ENCODE measurements around the gene CCDC183. TPM values are rescaled to one million over a fixed set of nuclear protein-coding genes. Genes with fewer than 3 reads are reported as not detected.
"Not testable (repeated sequence)": the region's sequence is repeated elsewhere in the genome, so short reads cannot be mapped to it uniquely, and the experiment has no call there.

Gene CCDC183
- polyA plus RNA-seq, 3 donors = 5.7 to 7.6 (median 7.2) TPM

DNA sequence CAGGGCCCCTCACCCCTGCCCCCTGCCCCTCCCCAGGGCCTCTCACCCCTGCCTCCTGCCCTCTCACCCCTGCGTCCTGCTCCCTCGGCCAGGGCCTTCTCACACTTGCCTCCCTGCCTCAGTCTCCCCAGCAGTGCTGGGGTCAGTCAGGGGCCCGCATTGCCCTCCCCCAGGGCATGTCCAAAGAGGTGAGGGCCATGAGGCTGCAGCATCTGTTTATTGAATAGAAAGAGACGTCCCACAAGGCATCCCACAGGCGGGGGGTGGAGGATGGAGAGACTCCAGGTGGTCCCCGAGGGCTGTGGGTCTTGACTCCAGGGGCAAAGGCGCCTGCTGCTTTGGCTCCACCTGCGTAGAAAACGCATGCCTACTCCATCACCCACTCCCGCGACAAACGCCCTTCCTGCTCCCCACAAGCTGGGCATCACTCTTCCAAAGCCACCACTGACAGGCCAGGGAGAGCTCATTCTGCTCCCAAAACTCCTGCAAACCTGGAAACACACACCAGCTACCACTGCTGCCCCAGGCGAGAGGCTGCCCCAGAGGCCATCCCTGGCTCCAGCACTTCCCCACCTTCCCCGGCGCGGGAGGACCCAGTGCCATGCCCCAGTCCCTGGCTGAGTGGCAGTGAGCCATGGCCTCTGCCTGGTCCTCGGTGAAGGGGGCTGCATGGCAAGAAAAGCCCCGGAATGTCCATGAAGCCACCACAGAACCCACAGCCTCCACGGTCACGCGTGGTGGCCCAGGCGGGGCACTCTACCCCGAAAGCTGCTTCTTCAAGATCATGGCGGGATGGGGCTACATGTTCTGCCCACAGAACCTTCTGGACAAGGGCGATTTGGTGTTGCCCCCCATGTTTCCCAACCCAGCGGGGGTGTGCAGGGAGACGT is 36.5 kb upstream of the CCDC183 start:
- DNase-seq = no peak

DNA sequence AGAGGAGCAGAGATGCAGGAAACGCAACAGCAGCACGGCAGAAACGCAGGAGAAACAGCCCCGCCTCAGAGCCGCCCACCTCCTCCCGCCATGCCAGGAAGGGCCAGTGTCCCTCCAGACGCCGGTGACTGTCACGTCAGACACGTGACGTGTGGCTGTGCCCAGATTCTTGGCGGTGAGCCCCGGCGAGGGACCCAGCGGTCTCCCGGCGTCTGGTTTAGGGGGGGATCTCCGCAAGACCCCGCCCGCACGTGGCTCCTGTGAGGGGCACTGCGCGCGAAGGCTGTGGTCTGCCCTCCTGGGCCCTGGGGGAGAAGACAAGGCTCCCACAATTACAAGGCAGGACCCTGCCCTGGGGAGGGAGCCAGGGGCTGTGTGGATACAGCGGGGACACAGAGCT is 35.7 kb upstream of the CCDC183 start:
- DNase-seq = no peak

DNA sequence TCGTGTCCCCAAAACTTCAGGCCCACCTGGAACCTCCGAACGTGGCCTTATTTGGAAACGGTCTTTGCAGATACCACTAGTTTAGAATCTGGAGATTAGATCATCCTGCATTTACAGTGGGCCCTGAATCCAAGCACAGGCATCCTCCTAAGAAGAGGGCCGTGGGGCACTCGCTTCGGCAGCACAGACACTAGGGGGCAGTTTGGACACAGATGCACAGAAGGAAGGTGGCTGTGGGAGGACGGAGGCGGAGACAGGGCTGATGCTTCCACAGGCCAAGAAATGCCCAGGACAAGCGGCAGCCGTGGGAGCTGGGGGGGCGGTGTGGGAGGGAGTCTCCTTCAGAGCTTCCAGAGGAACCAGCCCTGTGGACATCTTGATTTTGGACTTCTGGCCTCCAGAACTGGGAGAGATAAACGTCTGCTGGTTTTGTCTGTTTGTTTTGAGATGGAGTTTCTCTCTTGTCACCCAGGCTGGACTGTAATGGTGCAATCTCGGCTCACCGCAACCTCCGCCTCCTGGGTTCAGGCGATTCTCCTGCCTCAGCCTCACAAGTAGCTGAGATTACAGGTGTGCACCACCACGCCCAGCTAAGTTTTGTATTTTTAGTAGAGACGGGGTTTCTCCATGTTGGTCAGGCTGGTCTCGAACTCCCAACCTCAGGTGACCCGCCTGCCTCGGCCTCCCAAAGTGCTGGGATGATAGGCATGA is 35.1 kb upstream of the CCDC183 start:
- not testable (repeated sequence) for DNase-seq

DNA sequence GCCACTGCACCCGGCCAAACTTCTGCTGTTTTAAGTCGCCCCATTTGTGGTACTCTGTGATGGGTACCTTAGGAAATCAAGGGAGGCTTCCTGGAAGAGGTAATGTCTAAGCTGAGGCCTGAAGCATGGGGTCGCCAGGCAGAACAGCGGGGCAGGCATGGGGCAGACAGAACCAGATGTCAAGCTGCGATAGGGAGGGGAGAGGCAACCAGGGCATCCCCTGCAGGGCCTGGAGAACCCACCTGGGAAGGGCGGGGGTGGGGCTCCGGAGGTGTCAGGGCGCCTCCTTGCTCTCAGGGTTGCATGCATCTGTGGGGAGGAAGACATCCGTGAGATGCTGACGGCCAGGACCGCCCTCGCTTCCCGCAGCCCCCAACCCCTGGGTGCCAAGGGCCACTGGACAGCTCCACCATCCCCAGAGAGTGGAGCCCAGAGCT is 34.6 kb upstream of the CCDC183 start:
- no peak for DNase-seq

DNA sequence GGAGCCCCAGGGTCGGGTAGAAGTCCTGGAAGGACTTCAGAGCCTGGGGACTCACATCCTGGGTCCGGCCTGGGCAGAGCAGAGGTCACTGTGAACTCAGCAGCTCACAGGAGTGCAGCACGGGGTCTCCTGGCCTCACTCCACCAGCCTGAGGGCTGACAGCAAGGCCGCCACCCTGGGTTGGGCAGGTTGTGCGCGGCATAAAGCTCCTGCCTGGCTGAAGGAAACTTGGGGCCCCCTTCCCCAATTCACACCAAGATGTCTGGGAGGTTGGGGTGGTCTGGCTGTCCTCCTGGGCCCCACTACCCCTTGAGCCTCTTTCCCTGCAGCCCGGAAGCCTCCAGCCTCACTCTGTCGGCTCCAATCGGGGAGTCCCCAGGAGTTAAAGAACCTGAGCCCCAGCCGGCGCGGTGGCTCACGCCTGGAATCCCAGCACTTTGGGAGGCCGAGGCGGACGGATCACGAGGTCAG is 33.9 kb upstream of the CCDC183 start:
- no peak for DNase-seq

DNA sequence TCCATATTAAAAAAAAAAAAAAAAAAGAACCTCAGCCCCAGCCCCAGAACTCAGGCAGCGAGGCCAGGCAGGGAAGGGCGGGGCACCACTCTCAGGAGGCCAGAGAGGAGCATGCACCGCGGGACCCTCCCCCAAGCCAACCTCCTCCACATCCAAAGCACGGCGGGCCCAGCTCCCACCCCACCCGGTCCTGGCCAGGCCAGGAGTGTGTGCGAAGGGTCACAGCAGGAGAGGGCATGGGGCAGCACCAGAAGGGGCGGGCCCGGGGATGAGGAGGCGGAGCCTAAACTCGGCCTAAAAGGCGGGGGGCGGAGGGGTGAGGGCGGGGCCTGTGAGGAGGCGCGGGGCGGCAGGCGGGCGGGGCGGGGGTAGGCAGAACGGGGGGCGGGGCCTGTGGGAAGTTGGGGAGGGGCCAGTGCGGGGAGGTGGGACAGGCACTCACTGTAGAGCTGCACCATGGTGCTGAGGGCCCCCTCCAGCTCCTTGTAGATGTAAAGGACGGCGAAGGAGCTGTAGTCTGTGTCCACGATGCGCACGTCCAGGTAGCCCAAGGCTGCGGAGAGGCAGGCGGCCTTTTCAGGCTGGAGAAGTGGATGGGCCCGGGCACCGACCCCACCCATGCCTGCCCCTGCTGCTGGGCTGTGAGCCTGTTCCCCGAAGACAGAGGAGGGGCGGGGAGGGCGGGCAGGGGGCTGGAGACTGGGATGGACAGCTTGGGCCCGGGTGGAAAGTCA is 33.1 kb upstream of the CCDC183 start:
- DNase-seq = no peak

DNA sequence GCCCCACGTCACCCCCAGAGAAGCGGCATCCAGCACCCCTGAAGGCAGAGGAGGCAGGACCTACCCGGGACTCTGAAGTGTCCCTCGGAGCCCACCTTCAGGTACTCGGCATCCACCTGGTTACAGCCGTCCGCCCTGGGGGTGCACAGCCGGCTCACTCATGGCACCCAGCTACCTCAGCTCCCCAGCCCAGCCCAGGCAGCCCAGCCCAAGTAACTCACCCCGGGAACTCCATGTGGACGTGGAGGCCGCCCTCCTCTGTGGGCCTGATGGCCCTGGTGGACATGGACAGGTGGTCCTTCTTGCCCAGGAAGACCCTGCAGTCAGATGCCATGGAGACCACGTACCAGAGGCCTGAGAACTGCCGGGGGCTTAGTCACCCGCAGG is 32.5 kb upstream of the CCDC183 start:
- no peak for DNase-seq

DNA sequence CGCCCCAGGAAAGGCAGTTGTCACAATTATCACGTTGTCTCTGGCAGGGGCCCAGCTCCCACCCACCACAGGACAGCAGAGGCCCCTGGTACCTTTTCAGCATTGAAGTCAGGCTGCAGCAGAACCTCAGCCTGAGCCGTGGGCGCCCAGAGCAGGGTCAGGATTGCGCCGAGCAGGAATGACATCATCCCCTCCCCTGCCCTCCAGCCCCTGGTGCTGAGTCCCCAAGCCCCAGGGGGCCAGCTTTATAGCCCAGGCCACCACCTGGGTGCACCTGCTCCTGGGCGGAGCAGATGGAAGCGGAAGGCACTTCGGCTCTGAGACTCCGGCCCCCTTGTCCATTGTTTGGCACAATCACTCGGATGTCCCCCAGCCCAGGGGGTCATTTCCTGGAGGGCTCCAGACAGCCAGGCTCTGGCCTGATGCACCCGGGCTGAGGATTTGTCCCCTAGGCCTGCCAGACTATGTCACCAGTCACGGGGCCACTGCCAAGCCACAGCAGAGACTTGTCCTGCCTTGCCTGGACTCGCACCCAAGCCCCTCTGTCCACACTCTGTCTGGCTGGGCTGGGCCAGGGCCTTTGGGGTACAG is 31.7 kb upstream of the CCDC183 start, which contains the start of gene LCN15:
Gene LCN15 (minus strand): TSS at position 218 of the 591 bp plus-strand sequence. CDS start 30 bp downstream, at position 188.
- DNase-seq = no peak

DNA sequence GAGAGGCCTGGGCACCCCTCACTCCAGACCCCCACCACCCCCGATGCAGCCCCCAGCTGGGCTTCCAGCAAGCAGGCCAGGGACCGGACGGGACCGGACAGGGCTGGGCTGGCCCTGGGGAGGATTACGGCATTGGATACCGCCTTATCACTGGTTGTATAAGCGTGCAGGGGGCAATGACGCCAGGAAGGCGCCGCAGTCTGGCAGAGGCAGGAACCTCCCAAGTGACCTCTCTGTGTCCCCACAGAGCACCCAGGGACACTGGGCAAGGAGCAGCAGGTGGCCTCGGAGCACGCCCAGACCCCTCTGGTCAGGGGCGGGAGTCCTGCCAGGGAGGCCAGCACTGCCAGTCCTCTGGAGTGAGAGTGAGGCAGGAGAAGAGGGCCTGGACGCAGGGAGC is 31.1 kb upstream of the CCDC183 start:
- no peak for DNase-seq

DNA sequence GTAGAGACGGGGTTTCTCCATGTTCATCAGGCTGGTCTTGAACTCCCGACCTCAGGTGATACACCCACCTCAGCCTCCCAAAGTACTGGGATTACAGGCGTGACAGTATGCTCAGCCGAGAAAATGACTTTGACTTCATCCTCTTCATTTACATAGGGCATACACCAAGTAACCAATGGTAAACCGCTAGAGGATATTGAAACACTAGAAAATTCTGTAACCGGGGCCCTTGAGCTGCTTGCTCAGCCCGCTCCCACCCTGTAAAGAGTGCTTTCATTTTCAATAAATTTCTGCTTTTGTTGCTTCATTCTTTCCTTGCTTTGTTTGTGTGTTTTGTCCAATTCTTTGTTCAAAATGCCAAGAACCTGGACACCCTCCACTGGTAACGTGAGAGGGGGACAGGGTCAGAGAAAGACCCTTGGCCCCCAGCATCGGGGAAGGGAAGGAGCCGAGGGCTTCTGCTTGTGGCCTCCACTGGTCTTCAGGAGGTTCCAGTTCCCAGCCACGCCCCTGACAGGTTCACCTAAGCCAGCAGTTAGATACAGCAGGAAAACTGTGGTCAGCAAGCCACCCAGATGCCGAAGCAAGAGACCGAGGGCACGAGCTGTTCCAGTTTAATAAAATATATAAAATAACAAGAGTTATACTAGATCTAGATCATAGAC is 30.3 kb upstream of the CCDC183 start:
- not testable (repeated sequence) for DNase-seq

DNA sequence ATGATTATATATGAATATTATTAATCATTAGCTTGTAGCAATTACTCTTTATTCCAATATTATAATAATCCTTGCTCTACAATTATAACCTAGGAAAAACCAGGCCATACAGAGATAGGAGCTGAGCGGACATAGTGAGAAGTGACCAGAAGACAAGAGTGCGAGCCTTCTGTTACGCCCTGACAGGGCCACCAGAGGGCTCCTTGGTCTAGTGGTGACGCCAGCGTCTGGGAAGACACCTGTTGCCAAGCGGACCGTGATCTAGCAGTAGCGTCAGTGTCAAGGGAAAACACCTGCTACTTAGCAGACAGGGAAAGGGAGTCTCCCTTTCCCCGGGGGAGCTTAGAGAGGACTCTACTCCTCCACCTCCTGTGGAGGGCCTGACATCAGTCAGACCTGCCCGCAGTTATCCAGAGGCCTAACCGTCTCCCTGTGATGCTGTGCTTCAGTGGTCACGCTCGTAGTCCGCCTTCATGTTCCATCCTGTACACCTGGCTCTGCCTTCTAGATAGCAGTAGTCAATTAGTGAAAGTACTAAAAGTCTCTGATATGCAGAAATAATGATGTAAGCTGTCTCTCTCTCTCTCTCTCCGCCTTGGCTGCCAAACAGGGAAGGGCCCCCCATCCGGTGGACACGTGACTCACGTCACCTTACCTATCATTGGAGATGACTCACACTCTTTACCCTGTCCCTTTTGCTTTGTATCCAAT is 29.6 kb upstream of the CCDC183 start:
- DNase-seq = not testable (repeated sequence)

DNA sequence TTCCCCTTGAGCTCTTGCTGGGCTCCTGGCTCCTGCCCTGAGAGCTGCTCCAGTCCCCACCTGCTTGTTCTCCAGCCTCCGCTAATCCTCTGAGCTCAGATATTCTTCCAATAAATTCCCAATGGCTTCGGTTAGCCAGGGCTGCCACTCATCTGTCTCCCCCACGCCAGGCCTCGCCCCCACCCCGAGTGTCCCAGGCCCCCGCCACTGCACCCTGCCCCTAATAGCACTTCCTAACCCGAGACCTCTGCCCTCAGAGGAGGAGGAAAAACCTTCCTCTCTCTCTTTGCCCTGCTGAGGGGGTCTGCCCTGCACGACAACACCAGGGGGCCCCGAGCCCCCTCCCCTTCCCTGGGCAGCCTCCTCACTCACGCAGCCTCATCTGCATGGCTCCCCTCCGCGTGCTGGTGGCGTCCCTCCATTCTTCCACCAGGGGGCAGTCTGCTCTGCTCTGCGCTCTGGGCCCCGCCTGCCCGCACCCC is 26.4 kb upstream of the CCDC183 start:
- DNase-seq = no peak

DNA sequence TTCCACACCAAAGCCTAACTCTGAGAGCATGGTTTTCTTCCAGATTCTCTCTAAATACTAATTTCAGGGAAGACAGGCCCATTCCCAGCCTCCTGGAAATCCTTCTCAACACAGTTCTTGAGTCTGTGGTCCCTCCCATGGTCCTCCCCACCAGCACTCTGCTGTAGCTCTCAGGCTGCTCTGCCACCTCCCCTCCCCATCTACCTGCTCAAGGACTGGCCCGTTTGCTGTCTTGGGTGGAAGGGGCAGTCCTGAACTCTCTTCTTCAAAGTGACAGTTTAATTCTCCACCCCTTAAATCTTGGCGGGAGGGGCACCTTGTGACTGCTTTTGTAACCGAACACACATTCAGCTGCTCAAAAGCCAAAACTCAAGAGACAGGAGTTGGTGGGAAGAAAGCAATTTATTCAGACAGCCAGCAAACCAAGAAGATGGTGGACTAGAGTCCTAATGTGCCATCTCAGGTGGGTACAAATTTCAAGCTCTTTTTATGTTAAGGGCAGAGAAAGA is 24.2 kb upstream of the CCDC183 start:
- no peak for DNase-seq

DNA sequence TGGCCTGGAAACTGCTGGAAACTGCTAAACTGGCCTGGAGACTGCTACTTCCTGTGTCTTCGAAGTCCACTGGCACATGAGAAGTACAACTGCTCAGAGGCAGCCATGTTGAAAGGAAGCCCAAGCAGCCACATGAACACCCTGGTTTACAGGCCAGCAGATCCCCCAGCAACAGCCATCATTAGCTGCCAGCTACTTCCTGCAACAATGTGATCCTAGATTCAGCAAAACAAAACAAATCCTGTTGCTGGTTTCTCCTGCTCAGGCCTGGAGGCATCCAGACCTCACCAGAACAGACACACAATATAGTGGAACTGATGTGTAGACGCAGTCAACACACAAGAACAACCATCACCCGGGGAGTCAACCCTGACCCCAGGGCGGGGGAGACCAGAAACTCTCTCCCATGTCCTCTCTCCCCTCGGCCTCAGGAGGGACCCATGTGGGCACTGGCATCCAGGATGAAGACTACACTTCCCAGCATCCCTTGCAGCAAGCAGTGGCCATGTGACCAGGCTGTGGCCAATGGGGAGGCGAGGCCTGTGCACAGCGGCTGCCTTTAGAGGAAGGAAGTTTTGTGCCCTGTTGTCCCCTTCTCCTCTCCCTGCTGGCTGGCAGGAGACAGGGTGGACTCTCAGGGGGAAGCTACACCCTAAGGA is 22.6 kb upstream of the CCDC183 start:
- DNase-seq = no peak

DNA sequence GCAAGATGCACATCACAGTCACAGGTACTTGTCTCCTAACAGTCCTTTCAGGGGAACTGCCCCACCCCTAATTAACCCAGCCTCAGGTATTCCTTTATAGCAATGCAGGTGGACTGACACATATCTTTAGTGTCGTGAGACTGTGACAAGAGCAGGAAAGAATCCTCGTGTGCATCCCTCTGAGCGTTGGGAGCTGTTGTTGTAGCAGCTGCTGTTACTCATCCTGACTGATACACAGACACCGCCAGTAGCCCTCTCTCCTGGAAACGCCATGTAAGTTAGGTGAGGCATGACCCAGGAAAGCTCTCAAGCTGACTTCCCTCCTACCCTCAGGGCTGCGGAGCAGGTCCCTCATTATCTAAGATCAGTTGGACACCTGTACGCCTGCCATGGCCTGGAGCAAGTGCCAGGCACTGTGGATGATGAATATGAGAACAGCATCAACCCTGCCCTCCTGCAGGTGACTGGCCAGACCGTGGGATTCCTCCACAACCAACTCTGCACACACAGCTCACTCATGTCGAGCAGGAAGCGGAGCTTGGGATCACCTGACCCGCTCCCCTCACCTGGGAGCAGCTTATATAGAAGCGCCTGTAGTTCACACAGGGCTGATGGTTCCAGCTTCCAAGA is 21.6 kb upstream of the CCDC183 start:
- no peak for DNase-seq

DNA sequence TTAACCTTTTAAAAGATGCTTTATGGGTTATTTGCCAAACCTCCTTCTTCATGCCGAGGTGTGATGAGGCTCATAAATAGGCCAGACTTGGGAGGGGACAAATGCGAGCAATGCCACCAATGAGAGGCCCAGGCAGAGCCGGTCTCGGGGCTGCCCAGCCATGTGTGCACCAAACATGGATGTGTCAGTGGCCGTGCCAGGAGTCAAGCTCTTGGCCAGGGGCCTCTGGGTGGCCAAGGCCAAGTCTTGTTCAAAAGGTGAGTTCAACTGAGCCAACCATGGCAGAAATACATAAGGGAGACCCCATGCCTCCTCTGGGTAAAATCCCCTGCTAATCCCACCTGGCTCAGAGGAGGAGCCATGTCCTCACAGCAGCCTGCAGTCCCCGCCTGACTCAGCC is 20.9 kb upstream of the CCDC183 start:
- no peak for DNase-seq

DNA sequence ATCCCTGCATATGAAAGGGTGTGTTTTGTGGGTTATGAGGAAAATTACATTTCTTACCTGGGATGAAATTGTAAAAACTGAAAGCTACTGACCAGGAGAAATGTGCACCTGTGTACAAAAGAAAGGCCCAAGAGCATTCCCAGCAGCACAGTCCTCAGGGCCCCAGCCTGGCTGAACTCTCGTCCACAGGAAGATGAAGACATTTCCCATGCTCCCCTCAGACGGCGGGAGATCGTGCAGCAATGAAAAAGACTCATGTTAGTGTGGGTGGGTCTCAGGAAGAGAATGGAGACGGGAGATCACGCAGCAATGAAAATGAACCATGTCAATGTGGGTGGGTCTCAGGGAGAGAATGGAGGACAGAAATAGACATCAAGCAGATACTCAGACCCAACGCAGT is 19.2 kb upstream of the CCDC183 start:
- DNase-seq = no peak

DNA sequence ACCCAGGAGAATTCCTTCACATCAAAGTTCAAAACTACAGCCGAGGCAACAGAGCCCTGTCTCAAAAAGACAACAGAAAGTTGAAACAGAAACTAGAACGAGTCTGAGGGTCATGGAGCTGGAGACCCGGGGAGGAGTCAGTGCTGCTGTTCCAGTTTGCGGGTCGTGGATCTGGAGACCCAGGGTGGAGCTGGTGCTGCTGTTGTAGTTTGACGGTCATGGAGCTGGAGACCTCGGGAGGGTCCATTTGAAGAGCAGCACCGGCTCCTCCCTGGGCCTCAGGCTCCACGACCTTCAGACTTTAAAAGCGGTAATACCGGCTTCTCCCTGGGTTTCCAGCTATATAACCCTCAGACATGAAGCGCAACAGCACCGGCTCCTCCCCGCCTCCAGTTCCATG is 18.8 kb upstream of the CCDC183 start:
- no peak for DNase-seq

DNA sequence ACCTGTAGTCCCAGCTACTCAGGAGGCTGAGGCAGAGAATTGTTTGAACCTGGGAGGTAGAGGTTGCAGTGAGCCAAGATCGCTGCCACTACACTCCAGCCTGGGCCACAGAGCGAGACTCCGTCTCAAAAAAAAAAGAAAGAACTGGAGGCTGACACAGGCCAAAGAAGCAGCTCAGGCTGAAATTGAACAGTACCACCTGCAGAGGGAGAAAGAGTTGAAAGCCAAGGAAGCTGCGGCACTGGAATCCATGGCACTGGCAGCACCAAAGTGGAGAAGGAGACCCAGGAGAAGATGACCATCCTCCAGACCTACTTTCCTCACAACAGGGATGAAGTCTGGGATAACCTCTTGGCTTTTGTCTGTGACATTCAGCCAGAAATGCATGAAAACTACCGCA is 16.3 kb upstream of the CCDC183 start:
- no peak for DNase-seq

All from renal pelvis (tissue), 4 donors.